ENCODE results near the gene CCL23. TPM values are rescaled to one million over a fixed set of nuclear protein-coding genes. Genes with fewer than 3 reads are reported as not detected.

CCL23 gene
- total and polyA plus RNA-seq, 10 donors: 1.6 to 40.6 (median 10.8) TPM

- Histone ChIP-seq H3K4me3 (no peak overlapping the region), H3K9me3 (peaks cover 0 to 45% (median 28%) of the 10 kb centered on the region in 8 donors), H3K36me3 (peaks cover 0 to 11% (median 0%) of the 10 kb centered on the region in 6 donors), H3K4me1 (peaks cover 0 to 12% (median 7%) of the 10 kb centered on the region in 6 donors), H3K27ac (no peak overlapping the region), H3K27me3 (replicated peaks in 1 of 7) (no peaks in the 10 kb centered on the region)
- intact Hi-C loops (cut with DNase I; ENCODE audit: low total_unique reads): no loop called here
- 73 to 86% (median 83%) methylated on average over 14 of the region's 14 CpGs for WGBS, 5 donors
- no peak for DNase-seq
- TF ChIP-seq POLR2AphosphoS5 (IDR thresholded peaks at IDR 0.05) (peak in 1 of 3 donors; percentile 40), CTCF (IDR thresholded peaks at IDR 0.05 in 8 of 11, conservative IDR thresholded peaks at IDR 0.05 in 3 of 11) (peak in 7 of 11 experiments; percentile 9 to 46 (median 33)), POLR2A (IDR thresholded peaks at IDR 0.05) (no peak)
Observed at GRCh38 chr17:36008998-36009665, 8.6 kb downstream of the CCL23 start.

GRCh38 chr17:36004594-36005108, 13.1 kb downstream of the CCL23 start:
- peaks cover 3 to 26% (median 16%) of the 10 kb centered on the region in 6 donors for H3K4me1 ChIP-seq
- H3K27ac ChIP-seq: peak overlapping the region in 4 of 8 donors; percentile 5 to 56 (median 27)
- no peak overlapping the region for H3K4me3 ChIP-seq
- DNase-seq: no peak
- 30 to 45% (median 33%) methylated on average over 4 of the region's 4 CpGs for WGBS, 5 donors
- H3K27me3 ChIP-seq (replicated peaks in 1 of 7): no peaks in the 10 kb centered on the region
- intact Hi-C loops (cut with DNase I; ENCODE audit: low total_unique reads): no loop called here
- no peaks in the 10 kb centered on the region for H3K36me3 ChIP-seq
- peaks cover 0 to 20% (median 16%) of the 10 kb centered on the region in 8 donors for H3K9me3 ChIP-seq
- TF ChIP-seq POLR2A (IDR thresholded peaks at IDR 0.05) (no peak), POLR2AphosphoS5 (IDR thresholded peaks at IDR 0.05) (no peak), CTCF (IDR thresholded peaks at IDR 0.05 in 8 of 11, conservative IDR thresholded peaks at IDR 0.05 in 3 of 11) (no peak)

DNA sequence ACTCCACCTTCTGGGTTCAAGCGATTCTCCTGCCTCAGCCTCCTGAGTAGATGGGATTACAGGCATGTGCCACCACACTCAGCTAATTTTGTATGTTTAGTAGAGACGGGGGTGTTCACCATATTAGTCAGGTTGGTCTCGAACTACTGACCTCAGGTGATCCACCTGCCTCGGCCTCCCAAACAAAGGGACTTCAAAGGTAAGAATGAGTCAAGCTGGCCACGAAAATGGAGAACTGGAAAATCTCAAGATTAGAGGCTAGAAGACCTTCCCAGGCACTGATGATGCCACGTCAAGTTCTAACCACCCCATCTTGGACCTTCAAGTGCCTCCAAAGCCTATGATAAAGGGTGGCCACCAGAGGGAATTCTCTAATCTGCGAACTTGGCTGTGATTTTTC, 15.1 kb downstream of the CCL23 start:
- H3K4me1 ChIP-seq: peaks cover 3 to 26% (median 16%) of the 10 kb centered on the region in 6 donors
- DNase-seq: no peak
- H3K4me3 ChIP-seq: no peak overlapping the region
- 73 to 86% (median 82%) methylated on average over 7 of the region's 7 CpGs for WGBS, 5 donors
- no peaks in the 10 kb centered on the region for H3K9me3 ChIP-seq
- TF ChIP-seq POLR2A (IDR thresholded peaks at IDR 0.05) (no peak), POLR2AphosphoS5 (IDR thresholded peaks at IDR 0.05) (no peak), CTCF (IDR thresholded peaks at IDR 0.05 in 8 of 11, conservative IDR thresholded peaks at IDR 0.05 in 3 of 11) (no peak)
- intact Hi-C loops (cut with DNase I; ENCODE audit: low total_unique reads): no loop called here
- no peak overlapping the region for H3K27ac ChIP-seq
- H3K27me3 ChIP-seq (replicated peaks in 1 of 7): no peaks in the 10 kb centered on the region
- H3K36me3 ChIP-seq: no peaks in the 10 kb centered on the region

- no peak overlapping the region for H3K4me3 ChIP-seq
- H3K36me3 ChIP-seq: no peaks in the 10 kb centered on the region
- H3K27ac ChIP-seq: peak overlapping the region in 2 of 8 donors; percentile 9 to 28
- WGBS, 5 donors: 69 to 82% (median 79%) methylated on average over 6 of the region's 6 CpGs
- TF ChIP-seq POLR2AphosphoS5 (IDR thresholded peaks at IDR 0.05) (peak in 1 of 3 donors; percentile 29), CTCF (IDR thresholded peaks at IDR 0.05 in 8 of 11, conservative IDR thresholded peaks at IDR 0.05 in 3 of 11) (no peak), POLR2A (IDR thresholded peaks at IDR 0.05) (no peak)
- H3K9me3 ChIP-seq: no peaks in the 10 kb centered on the region
- H3K4me1 ChIP-seq: peaks cover 3 to 26% (median 16%) of the 10 kb centered on the region in 6 donors
- DNase-seq: no peak
- no peaks in the 10 kb centered on the region for H3K27me3 ChIP-seq (replicated peaks in 1 of 7)
- intact Hi-C loops (cut with DNase I; ENCODE audit: low total_unique reads): no loop called here
Observed at GRCh38 chr17:36001862-36002603, 15.7 kb downstream of the CCL23 start.

Measured in spleen (tissue), 11 donors.